HEK293 (cell line): ENCODE data around the gene MRPL19.

Source experiments
- CTCF ChIA-PET: fragments of 350-600 bp; formaldehyde crosslinking; extraction: SDS; loops from one replicate; lab custom pipeline; 2021; ENCODE audit warnings: antibody characterized with exemption; lab: Yijun Ruan, JAX
- POLR2A ChIA-PET: fragments of 300-600 bp; formaldehyde crosslinking; extraction: SDS; loops from one replicate; lab custom pipeline; 2020; ENCODE audit warnings: antibody characterized with exemption, inconsistent platforms; lab: Yijun Ruan, JAX
- H3K27ac ChIP-seq: fragments of 200-500 bp; sonication (Bioruptor generic); 2 replicates; pipeline ENCODE4 v1.5.1; 2014; ENCODE audit warnings: low read depth, low read length, control low read depth, inconsistent platforms; ENCODE audit errors: extremely low read depth
- H3K36me3 ChIP-seq, 2 experiments: fragments of 200-500 bp in 1 of 2; sonication (Bioruptor generic) in 1 of 2; 1 replicate in 1 of 2; 2 replicates in 1 of 2; pipeline ENCODE4 v1.5.1; 2014 to 2017; ENCODE audit warnings: inconsistent platforms in 2 of 2, low read length in 2 of 2; ENCODE audit not compliant: control insufficient read depth in 2 of 2, insufficient read depth in 1 of 2
- H3K4me1 ChIP-seq: fragments of 200-500 bp; sonication (Bioruptor generic); 2 replicates; pipeline ENCODE4 v1.5.1; 2014; ENCODE audit warnings: mild to moderate bottlenecking, low read length, inconsistent platforms; ENCODE audit not compliant: control insufficient read depth, insufficient read depth
- H3K4me3 ChIP-seq: 2 replicates; pipeline ENCODE4 v1.5.1; 2011; ENCODE audit warnings: low read depth, mild to moderate bottlenecking, control low read depth, low read length, moderate library complexity
- H3K9me3 ChIP-seq: fragments of 200-500 bp; sonication (Bioruptor generic); 2 replicates; pipeline ENCODE4 v1.5.1; 2014; ENCODE audit warnings: low read depth, low read length, inconsistent platforms; ENCODE audit not compliant: control insufficient read depth, insufficient read depth
- GFI1B ChIP-seq: fragments of 450-650 bp; formaldehyde crosslinking; IDR thresholded peaks from 2 replicates; pipeline ENCODE4 v1.5.1; 2016; ENCODE audit warnings: missing biosample characterization, missing genetic modification characterization
- HOXA7 ChIP-seq: sonication (generic); formaldehyde crosslinking; IDR thresholded peaks from 2 replicates; pipeline ENCODE4 v1.8.1; 2022; ENCODE audit warnings: missing genetic modification reagents, borderline replicate concordance
- KLF8 ChIP-seq: fragments of 450-650 bp; formaldehyde crosslinking; IDR thresholded peaks from 2 replicates; pipeline ENCODE4 v1.5.1; 2016; ENCODE audit warnings: missing biosample characterization, missing genetic modification characterization
- OSR2 ChIP-seq: fragments of 450-650 bp; formaldehyde crosslinking; IDR thresholded peaks from 2 replicates; pipeline ENCODE4 v1.5.1; 2016; ENCODE audit warnings: missing biosample characterization, missing genetic modification characterization
- SP2 ChIP-seq: fragments of 450-650 bp; formaldehyde crosslinking; IDR thresholded peaks from 2 replicates; pipeline ENCODE4 v1.5.1; 2016; ENCODE audit warnings: missing biosample characterization, missing genetic modification characterization
- YY1 ChIP-seq: fragments of 450-650 bp; formaldehyde crosslinking; IDR thresholded peaks from 2 replicates; pipeline ENCODE4 v1.5.1; 2018; ENCODE audit warnings: missing biosample characterization, missing genetic modification characterization
- ZBTB8A ChIP-seq: fragments of 450-650 bp; formaldehyde crosslinking; IDR thresholded peaks from 2 replicates; pipeline ENCODE4 v1.5.1; 2016; ENCODE audit warnings: missing biosample characterization, missing genetic modification characterization
- ZNF112 ChIP-seq: fragments of 450-650 bp; formaldehyde crosslinking; IDR thresholded peaks from 2 replicates; pipeline ENCODE4 v1.5.0; 2017; ENCODE audit warnings: missing biosample characterization, missing genetic modification characterization
- ZNF169 ChIP-seq: fragments of 450-650 bp; formaldehyde crosslinking; IDR thresholded peaks from 2 replicates; pipeline ENCODE4 v1.5.1; 2016; ENCODE audit warnings: missing biosample characterization, missing genetic modification characterization
- ZNF214 ChIP-seq: fragments of 450-650 bp; formaldehyde crosslinking; IDR thresholded peaks from 2 replicates; pipeline ENCODE4 v1.5.1; 2017; ENCODE audit warnings: missing biosample characterization, mild to moderate bottlenecking, missing genetic modification characterization, borderline replicate concordance
- ZNF292 ChIP-seq: fragments of 450-650 bp; formaldehyde crosslinking; IDR thresholded peaks from 2 replicates; pipeline ENCODE4 v1.5.1; 2016; ENCODE audit warnings: low read depth, missing biosample characterization, missing genetic modification characterization, borderline replicate concordance
- ZNF621 ChIP-seq: fragments of 450-650 bp; formaldehyde crosslinking; IDR thresholded peaks from 2 replicates; pipeline ENCODE4 v1.5.1; 2017; ENCODE audit warnings: missing biosample characterization, missing genetic modification characterization
- ZNF624 ChIP-seq: fragments of 450-650 bp; formaldehyde crosslinking; IDR thresholded peaks from 2 replicates; pipeline ENCODE4 v1.5.1; 2017; ENCODE audit warnings: missing biosample characterization, missing genetic modification characterization
- ZNF664 ChIP-seq: fragments of 450-650 bp; formaldehyde crosslinking; IDR thresholded peaks from 2 replicates; pipeline ENCODE4 v1.5.1; 2016; ENCODE audit warnings: missing biosample characterization, missing genetic modification characterization
- ZSCAN16 ChIP-seq: fragments of 450-650 bp; formaldehyde crosslinking; IDR thresholded peaks from 2 replicates; pipeline ENCODE4 v1.5.1; 2016; ENCODE audit warnings: missing biosample characterization, missing genetic modification characterization
- TF ChIP-seq, protein P1 (sequence below): fragments of 450-650 bp; formaldehyde crosslinking; IDR thresholded peaks from 2 replicates; pipeline ENCODE4 v1.5.1; 2017; ENCODE audit warnings: missing biosample characterization, missing genetic modification characterization
- TF ChIP-seq, protein P2 (sequence below): fragments of 450-650 bp; formaldehyde crosslinking; IDR thresholded peaks from 2 replicates; pipeline ENCODE4 v1.5.1; 2016; ENCODE audit warnings: missing biosample characterization, missing genetic modification characterization, borderline replicate concordance

Gene MRPL19

DNA sequence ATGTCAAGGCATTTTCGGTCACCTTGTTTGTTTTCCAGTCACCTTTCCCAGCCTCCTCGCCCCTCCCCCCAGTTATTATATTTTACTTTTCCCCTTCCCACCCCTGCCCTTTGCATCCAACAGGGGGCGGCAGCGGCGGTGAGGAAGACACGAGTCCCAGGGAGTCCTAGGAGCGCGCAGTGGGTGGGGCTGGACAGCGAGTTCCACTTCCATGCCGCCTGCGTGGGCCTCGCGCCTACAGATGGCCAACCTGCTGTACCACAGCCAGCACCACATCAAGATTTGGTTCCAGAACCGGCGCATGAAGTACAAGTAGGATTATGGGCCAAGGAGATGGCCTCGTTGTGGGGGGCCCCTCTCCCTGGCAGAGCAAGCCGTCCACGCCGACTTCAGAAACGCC is 48.6 kb upstream of the MRPL19 start (continued):
- TF ChIP-seq, protein P1, sequence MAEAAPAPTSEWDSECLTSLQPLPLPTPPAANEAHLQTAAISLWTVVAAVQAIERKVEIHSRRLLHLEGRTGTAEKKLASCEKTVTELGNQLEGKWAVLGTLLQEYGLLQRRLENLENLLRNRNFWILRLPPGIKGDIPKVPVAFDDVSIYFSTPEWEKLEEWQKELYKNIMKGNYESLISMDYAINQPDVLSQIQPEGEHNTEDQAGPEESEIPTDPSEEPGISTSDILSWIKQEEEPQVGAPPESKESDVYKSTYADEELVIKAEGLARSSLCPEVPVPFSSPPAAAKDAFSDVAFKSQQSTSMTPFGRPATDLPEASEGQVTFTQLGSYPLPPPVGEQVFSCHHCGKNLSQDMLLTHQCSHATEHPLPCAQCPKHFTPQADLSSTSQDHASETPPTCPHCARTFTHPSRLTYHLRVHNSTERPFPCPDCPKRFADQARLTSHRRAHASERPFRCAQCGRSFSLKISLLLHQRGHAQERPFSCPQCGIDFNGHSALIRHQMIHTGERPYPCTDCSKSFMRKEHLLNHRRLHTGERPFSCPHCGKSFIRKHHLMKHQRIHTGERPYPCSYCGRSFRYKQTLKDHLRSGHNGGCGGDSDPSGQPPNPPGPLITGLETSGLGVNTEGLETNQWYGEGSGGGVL (tag by site-specific recombination), result no peak
- no peak for TF ChIP-seq SP2
- TF ChIP-seq, all 188 proteins: peak for 0

DNA sequence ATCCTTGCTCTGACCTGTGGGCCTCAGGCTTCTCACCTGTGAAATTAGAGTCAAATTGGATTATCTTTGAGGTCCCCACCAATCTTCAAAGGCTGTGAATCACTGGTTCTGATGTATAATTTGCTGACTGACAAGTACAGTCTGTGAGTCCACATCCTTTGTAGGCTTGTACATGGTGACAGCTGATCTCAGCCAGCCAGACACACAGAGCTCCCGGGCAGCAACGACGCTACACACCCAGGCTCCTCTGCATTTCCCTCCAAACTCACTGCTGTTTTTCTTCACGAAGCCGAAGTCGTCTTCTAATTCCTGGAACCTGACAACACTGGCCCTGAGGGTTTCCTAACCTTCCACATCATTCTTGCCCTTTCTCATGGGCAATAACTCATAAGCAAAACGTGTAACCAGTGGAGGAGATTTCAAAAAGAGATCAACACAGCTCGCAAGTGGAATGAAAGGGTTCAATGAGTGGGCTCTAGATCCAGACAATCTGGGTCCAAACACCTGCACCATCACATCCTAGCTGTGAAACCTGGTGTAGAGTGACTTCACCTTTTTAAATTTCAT is 47.9 kb upstream of the MRPL19 start:
- Histone ChIP-seq H3K9me3 (no peaks in the 10 kb centered on the region), H3K36me3 (no peaks in the 10 kb centered on the region), H3K4me3 (no peak overlapping the region), H3K27ac (no peak overlapping the region), H3K4me1 (no peaks in the 10 kb centered on the region)
- TF ChIP-seq ZBTB8A (tag by site-specific recombination), result no peak
- no peak for TF ChIP-seq YY1 (tag by site-specific recombination)
- TF ChIP-seq GFI1B (tag by site-specific recombination), result no peak
- no peak for TF ChIP-seq ZNF621 (tag by site-specific recombination)
- TF ChIP-seq HOXA7 (CRISPR knock-in tag), result no peak
- TF ChIP-seq KLF8 (tag by site-specific recombination), result no peak
- TF ChIP-seq ZNF112, result no peak
- TF ChIP-seq, protein P2, sequence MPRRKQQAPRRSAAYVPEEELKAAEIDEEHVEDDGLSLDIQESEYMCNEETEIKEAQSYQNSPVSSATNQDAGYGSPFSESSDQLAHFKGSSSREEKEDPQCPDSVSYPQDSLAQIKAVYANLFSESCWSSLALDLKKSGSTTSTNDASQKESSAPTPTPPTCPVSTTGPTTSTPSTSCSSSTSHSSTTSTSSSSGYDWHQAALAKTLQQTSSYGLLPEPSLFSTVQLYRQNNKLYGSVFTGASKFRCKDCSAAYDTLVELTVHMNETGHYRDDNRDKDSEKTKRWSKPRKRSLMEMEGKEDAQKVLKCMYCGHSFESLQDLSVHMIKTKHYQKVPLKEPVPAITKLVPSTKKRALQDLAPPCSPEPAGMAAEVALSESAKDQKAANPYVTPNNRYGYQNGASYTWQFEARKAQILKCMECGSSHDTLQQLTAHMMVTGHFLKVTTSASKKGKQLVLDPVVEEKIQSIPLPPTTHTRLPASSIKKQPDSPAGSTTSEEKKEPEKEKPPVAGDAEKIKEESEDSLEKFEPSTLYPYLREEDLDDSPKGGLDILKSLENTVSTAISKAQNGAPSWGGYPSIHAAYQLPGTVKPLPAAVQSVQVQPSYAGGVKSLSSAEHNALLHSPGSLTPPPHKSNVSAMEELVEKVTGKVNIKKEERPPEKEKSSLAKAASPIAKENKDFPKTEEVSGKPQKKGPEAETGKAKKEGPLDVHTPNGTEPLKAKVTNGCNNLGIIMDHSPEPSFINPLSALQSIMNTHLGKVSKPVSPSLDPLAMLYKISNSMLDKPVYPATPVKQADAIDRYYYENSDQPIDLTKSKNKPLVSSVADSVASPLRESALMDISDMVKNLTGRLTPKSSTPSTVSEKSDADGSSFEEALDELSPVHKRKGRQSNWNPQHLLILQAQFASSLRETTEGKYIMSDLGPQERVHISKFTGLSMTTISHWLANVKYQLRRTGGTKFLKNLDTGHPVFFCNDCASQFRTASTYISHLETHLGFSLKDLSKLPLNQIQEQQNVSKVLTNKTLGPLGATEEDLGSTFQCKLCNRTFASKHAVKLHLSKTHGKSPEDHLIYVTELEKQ (tag by site-specific recombination), result no peak
- no peak for TF ChIP-seq ZNF624 (tag by site-specific recombination)
- ChIA-PET CTCF (interaction anchor here (0.8 kb wide), 1 partner anchor 10 kb away, joined by 3 read pairs; no protein-coding TSS in a partner anchor), POLR2A (no interaction called here)

DNA sequence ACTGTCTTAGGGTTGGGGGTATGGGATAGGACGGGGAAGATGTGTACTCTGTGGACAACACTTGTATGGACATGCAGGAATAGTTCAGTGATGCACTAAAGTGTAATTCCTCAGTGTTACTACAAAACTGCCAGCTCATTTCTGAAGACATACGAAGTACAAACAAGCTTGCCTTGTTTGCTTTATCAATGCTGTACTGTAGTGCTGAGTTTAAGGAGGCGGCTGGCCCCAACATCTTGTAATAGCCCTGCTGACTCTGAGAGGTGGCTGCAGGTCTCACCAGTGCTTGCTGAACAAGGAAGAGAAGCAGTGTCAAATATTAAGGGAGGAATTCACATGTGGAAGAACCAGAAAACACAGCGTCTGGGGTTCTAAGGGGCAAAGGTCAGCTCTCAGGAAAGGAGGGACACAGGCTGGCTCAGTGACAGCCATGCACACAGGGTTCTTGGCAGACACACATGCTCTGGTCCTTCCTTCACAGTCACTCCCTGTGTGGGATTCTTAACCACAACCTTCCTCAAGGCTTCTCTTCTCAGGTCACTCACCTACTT is 46.0 kb upstream of the MRPL19 start:
- Histone ChIP-seq H3K36me3 (no peaks in the 10 kb centered on the region), H3K27ac (no peak overlapping the region), H3K9me3 (no peaks in the 10 kb centered on the region), H3K4me1 (no peaks in the 10 kb centered on the region), H3K4me3 (no peak overlapping the region)
- no peak for TF ChIP-seq ZNF664
- no peak for TF ChIP-seq ZNF169
- TF ChIP-seq OSR2 (tag by site-specific recombination), result no peak
- TF ChIP-seq ZNF214 (tag by site-specific recombination), result no peak
- TF ChIP-seq ZSCAN16 (tag by site-specific recombination), result no peak
- no peak for TF ChIP-seq ZNF292 (tag by site-specific recombination)
- CTCF ChIA-PET, result interaction anchor here (0.6 to 0.7 kb wide), 2 partner anchors 8 to 10 kb away, joined by 3 read pairs; no protein-coding TSS in a partner anchor
- POLR2A ChIA-PET, result no interaction called here
